ENCODE results near the gene BTBD6.

DNA sequence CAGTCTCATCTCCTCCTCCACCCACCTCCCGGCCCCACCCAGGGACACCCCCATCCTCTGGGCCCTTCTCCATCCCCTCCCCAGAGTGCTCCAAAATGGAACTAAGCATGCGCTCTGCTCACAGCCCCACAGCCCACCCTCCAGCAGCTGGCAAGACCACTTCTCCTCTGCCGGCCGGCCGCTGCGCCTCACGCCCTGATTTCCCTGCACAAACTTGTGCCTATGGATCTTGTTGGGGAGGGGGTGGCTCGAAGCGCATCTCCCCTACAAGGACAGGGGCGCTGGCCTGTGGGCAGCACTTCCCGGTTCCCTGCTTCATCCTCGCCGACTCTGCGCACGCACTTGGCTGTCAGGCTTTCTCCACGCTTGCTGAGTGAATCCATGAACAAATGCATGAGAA lies 47.7 kb upstream of the BTBD6 start:
- no peak for TF ChIP-seq POLR2A (IDR thresholded peaks at IDR 0.05)
- TF ChIP-seq, protein P1, sequence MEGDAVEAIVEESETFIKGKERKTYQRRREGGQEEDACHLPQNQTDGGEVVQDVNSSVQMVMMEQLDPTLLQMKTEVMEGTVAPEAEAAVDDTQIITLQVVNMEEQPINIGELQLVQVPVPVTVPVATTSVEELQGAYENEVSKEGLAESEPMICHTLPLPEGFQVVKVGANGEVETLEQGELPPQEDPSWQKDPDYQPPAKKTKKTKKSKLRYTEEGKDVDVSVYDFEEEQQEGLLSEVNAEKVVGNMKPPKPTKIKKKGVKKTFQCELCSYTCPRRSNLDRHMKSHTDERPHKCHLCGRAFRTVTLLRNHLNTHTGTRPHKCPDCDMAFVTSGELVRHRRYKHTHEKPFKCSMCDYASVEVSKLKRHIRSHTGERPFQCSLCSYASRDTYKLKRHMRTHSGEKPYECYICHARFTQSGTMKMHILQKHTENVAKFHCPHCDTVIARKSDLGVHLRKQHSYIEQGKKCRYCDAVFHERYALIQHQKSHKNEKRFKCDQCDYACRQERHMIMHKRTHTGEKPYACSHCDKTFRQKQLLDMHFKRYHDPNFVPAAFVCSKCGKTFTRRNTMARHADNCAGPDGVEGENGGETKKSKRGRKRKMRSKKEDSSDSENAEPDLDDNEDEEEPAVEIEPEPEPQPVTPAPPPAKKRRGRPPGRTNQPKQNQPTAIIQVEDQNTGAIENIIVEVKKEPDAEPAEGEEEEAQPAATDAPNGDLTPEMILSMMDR (IDR thresholded peaks at IDR 0.05): no peak

Data from ovary (tissue), 3 donors.